ENCODE measurements around the gene CEBPG.

The CEBPG gene

DNA sequence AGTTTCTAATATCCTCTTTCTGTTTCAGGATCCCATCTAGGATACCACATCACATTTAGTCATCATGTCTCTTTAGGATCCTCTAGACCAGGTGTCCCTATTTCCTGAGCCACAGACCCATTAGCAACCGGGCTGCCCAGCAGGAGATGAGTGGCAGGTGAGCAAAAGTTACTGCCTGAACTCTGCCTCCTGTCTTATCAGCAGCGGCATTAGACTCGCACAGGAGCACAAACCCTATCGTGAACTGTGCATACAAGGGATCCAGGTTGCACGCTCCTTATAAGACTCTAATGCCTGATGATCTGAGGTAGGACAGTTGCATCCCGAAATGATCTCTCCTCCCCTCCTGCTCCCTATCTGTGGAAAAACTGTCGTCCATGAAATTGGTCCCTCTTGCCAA is 7.8 kb upstream of the CEBPG start:
- no peak overlapping the region for H2AFZ ChIP-seq (ENCODE audit: low read length)
- H3K27me3 ChIP-seq (ENCODE audit: insufficient read depth, low read length, poor library complexity, severe bottlenecking) = no peaks in the 10 kb centered on the region
- H3F3A ChIP-seq (ENCODE audit: low read depth) = no peaks in the 10 kb centered on the region
- no peaks in the 10 kb centered on the region for H4K20me1 ChIP-seq (ENCODE audit: insufficient read depth, low read length, poor library complexity, severe bottlenecking)
- no peaks in the 10 kb centered on the region for H3K9me3 ChIP-seq (ENCODE audit: insufficient read depth, low read depth, low read length)
- no peak overlapping the region for H3K9ac ChIP-seq (ENCODE audit: low read depth, low read length, poor library complexity, severe bottlenecking)
- no peaks in the 10 kb centered on the region for H3K79me2 ChIP-seq (ENCODE audit: insufficient read depth, low read length)
- TF ChIP-seq, protein P1, sequence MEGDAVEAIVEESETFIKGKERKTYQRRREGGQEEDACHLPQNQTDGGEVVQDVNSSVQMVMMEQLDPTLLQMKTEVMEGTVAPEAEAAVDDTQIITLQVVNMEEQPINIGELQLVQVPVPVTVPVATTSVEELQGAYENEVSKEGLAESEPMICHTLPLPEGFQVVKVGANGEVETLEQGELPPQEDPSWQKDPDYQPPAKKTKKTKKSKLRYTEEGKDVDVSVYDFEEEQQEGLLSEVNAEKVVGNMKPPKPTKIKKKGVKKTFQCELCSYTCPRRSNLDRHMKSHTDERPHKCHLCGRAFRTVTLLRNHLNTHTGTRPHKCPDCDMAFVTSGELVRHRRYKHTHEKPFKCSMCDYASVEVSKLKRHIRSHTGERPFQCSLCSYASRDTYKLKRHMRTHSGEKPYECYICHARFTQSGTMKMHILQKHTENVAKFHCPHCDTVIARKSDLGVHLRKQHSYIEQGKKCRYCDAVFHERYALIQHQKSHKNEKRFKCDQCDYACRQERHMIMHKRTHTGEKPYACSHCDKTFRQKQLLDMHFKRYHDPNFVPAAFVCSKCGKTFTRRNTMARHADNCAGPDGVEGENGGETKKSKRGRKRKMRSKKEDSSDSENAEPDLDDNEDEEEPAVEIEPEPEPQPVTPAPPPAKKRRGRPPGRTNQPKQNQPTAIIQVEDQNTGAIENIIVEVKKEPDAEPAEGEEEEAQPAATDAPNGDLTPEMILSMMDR (conservative IDR thresholded peaks at IDR 0.05; ENCODE audit: low read length) = no peak
- TF ChIP-seq EZH2phosphoT487 (IDR thresholded peaks at IDR 0.05; ENCODE audit: borderline replicate concordance) = no peak
- no peaks in the 10 kb centered on the region for H3K36me3 ChIP-seq (ENCODE audit: insufficient read depth, low read length)
- no peak overlapping the region for H3K4me3 ChIP-seq (ENCODE audit: low read length, poor library complexity, severe bottlenecking)
- H3K9me2 ChIP-seq (replicated peaks; ENCODE audit: low read depth, low read length) = no peaks in the 10 kb centered on the region
- no peak overlapping the region for H3K4me2 ChIP-seq (ENCODE audit: low read depth, low read length, poor library complexity, severe bottlenecking)
- no peaks in the 10 kb centered on the region for H3K4me1 ChIP-seq (ENCODE audit: insufficient read depth, low read length, poor library complexity, severe bottlenecking)

DNA sequence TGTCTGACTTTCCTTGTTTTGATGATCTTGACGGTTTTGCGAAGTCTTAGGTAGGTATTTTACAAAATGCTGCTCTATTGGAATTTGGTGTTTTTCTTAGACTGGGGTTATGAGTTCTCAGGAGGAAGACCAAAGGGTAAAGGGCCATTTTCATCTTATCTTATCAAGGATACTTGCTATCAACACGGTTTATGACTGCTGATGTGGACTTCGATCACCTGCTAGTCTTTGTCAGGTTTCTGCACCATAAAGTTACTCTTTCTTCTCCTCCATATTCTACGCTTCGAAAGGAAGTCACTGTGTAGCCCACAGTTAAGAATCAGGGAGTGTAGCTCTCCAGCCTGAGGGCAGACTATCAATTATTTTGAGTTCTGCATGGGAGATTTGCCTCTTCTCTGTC is 7.4 kb upstream of the CEBPG start:
- Histone ChIP-seq H3K27me3 (ENCODE audit: insufficient read depth, low read length, poor library complexity, severe bottlenecking) (no peaks in the 10 kb centered on the region), H3K79me2 (ENCODE audit: insufficient read depth, low read length) (no peaks in the 10 kb centered on the region), H4K20me1 (ENCODE audit: insufficient read depth, low read length, poor library complexity, severe bottlenecking) (no peaks in the 10 kb centered on the region), H3K4me2 (ENCODE audit: low read depth, low read length, poor library complexity, severe bottlenecking) (no peak overlapping the region), H3K4me1 (ENCODE audit: insufficient read depth, low read length, poor library complexity, severe bottlenecking) (no peaks in the 10 kb centered on the region), H2AFZ (ENCODE audit: low read length) (no peak overlapping the region), H3K9ac (ENCODE audit: low read depth, low read length, poor library complexity, severe bottlenecking) (no peak overlapping the region), H3K9me2 (replicated peaks; ENCODE audit: low read depth, low read length) (no peaks in the 10 kb centered on the region), H3F3A (ENCODE audit: low read depth) (no peaks in the 10 kb centered on the region), H3K4me3 (ENCODE audit: low read length, poor library complexity, severe bottlenecking) (no peak overlapping the region), H3K9me3 (ENCODE audit: insufficient read depth, low read depth, low read length) (no peaks in the 10 kb centered on the region), H3K36me3 (ENCODE audit: insufficient read depth, low read length) (no peaks in the 10 kb centered on the region)
- TF ChIP-seq, protein P1 (conservative IDR thresholded peaks at IDR 0.05; ENCODE audit: low read length) = no peak
- TF ChIP-seq EZH2phosphoT487 (IDR thresholded peaks at IDR 0.05; ENCODE audit: borderline replicate concordance) = no peak

DNA sequence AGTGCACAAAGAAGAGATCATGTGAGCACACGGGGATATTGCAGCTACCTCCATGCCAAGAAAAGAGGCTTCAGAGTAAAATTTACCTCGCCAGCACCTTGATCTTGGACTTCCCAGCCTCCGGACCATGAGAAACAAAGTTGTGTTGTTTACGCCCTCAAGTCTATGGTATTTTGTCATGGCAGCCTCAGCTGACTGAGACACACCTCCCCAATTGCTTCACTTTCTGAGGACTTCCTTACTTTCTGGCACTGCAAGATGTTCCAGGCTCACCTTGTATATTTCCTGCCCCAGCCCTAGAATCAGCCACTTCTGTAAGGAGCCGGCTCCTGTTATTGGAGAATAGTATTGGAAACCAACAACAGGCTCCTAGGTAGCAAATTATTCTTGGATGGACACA is 6.6 kb upstream of the CEBPG start:
- H3K9me2 ChIP-seq (replicated peaks; ENCODE audit: low read depth, low read length) = no peaks in the 10 kb centered on the region
- TF ChIP-seq EZH2phosphoT487 (IDR thresholded peaks at IDR 0.05; ENCODE audit: borderline replicate concordance) = no peak
- TF ChIP-seq, protein P1 (conservative IDR thresholded peaks at IDR 0.05; ENCODE audit: low read length) = no peak

More for the DNA sequence above, 6.6 kb upstream of the CEBPG start:
- Histone ChIP-seq H3K9ac (ENCODE audit: low read depth, low read length, poor library complexity, severe bottlenecking) (no peak overlapping the region), H3K27me3 (ENCODE audit: insufficient read depth, low read length, poor library complexity, severe bottlenecking) (no peaks in the 10 kb centered on the region), H3F3A (ENCODE audit: low read depth) (no peaks in the 10 kb centered on the region), H3K9me3 (ENCODE audit: insufficient read depth, low read depth, low read length) (no peaks in the 10 kb centered on the region), H3K4me3 (ENCODE audit: low read length, poor library complexity, severe bottlenecking) (no peak overlapping the region), H3K4me1 (ENCODE audit: insufficient read depth, low read length, poor library complexity, severe bottlenecking) (no peaks in the 10 kb centered on the region), H3K4me2 (ENCODE audit: low read depth, low read length, poor library complexity, severe bottlenecking) (no peak overlapping the region), H3K36me3 (ENCODE audit: insufficient read depth, low read length) (no peaks in the 10 kb centered on the region), H2AFZ (ENCODE audit: low read length) (no peak overlapping the region), H3K79me2 (ENCODE audit: insufficient read depth, low read length) (no peaks in the 10 kb centered on the region), H4K20me1 (ENCODE audit: insufficient read depth, low read length, poor library complexity, severe bottlenecking) (no peaks in the 10 kb centered on the region)

Data from Loucy (cell line).